UCSD-AML1 (cell line): ENCODE data around the gene GRIN2A.

Experiments used
- DNase-seq: peaks from one replicate; lab custom pipeline; 2025; ENCODE audit not compliant: unreplicated experiment; lab: John Stamatoyannopoulos, UW

The GRIN2A gene

DNA sequence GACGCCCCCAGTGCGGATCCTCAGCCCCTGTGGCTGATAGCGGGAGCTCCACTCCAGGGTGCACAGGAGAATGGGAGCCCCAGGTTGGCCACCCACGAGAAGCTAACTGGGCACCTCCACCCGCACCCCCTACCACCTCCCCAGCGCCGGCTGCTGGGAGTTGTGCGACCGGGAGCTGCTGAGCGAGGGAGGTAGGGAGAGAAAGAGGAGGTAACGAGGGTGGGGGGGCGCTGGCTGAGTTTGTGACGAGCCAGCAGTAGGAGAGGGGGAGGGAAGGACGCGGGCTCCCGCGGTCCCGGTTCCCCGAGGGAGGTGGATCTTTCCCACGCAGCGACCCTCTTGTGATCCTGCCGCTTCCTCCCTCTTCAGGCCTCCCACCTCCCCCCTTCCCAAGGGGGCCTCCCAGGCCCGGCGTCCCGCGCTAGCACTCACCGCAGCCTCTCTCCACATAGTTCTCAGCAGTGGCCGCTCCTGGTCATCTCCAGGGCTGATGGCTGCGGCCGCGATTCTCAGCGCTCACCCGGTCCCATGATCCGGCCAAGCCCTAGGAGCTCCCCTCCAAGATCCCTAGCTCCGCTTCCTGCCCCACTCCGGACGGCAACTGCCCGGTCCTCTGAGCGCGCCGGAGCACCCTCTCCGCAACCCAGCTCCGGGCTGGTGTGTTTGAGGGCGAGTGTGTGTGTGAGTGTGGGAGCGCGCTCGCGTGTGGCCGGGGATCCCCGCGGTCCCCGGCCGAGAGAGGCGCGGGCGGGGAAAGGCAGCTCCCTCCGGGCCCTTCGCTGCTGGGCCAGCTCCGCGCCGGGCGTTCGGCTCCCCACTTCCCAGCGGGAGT lies at the start of gene GRIN2A:
TSS of gene GRIN2A (minus strand) at position 207 of the 832 bp plus-strand sequence. CDS start 2,017 bp downstream, outside the sequence.
- DNase-seq: no peak

GRCh38 chr16:10231563-10231962 lies 49.3 kb upstream of the GRIN2A start:
- no peak for DNase-seq

DNA sequence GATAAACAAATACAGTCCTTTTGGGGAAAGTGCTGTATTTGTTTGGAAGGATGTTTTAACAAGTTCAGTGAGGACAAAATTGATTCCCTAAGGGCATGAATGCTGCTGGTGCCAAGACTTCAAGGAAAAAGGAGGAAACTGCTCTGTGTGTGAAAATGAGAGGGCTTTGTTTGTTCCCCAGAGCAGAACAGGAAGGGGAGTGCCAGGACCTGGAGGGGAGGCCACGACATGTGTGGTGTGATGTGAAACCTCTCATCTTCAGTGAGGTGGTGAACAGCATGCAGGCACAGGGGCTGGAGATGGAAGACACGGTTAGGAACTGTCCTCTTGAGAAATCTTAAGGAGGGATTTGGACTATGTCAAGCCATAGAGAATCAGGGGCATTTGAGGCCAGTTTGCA lies 46.6 kb upstream of the GRIN2A start:
- DNase-seq: no peak

- DNase-seq: no peak
Measured at GRCh38 chr16:10226987-10227306, 44.7 kb upstream of the GRIN2A start.

- DNase-seq: no peak
Measured at GRCh38 chr16:10226141-10226986, 44.1 kb upstream of the GRIN2A start.

DNA sequence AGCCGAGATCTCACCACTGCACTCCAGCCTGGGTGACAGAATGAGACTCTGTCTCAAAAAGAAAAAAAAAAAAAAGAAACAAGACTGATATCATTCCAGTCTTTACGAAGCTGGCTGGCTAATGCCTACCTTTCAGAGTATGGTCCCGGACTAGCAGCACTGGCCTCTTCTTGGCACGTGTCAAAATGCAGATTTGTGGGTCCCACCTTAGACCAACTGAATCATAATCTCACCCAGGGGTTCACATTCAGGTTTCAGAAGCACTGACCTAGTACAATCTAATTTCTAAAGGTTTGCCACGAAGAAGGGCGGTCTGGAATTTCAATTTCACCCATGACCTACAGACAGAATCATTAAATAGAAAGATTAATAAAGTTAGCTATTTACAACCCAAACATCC lies 43.4 kb upstream of the GRIN2A start:
- DNase-seq: no peak

GRCh38 chr16:10224850-10225249 lies 42.6 kb upstream of the GRIN2A start:
- DNase-seq: no peak

- no peak for DNase-seq
Measured at GRCh38 chr16:10220942-10221341, 38.7 kb upstream of the GRIN2A start.

- DNase-seq: no peak
Measured at GRCh38 chr16:10219742-10220141, 37.5 kb upstream of the GRIN2A start.

DNA sequence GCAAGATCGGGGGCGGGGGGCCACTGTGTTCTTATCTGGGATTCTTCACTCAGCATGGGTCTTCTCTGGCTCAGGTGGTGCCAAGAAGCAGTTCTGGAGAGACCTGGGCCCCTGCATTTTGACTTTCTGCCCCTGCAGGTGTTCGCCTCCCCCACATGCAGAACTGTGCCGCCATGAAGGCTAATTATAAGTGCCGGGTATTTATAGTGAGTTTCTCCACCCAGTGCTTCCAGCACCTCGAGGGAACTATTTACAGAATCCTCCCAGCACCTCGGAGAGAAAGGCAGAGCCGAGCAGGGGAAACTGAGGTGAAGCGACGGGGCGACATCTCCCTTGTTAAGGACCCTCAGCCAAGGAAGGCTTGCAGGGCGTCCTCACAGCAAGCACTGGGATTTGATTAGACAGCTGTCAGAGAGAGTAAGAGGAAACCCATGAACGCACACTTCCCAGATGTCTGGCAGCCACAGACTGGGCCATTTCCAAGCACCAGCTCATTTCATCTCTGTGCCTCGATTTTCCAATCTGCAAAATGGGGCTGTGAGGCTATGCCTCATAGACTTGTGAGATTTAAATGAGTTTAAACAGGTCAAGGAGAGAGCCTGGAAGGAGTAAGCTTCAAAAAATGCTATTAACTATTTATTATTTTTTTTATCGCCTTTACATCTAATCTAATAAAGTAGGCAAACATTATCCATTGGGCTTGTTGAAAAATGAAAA lies 36.4 kb upstream of the GRIN2A start:
- no peak for DNase-seq

DNA sequence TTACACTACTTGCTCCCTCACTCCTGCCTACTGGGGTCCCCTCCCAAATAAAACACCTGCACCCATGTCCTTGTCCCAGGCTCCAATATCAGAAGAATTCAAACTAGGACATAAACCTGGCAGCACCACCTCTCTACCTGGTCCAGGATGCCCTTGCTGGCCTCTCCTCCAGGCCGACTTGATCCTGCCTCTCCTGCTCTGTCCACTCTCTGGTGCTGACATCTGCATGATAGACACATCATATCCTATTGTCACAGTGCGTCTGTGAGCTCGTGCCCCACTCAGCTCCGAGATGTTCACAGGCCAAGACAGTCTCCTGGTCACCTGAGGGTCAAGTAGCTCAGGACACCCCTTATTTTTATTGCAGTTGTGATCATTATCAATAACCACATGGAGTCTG lies 31.5 kb upstream of the GRIN2A start:
- no peak for DNase-seq

- DNase-seq: no peak
Measured at GRCh38 chr16:10210944-10211343, 28.7 kb upstream of the GRIN2A start.

GRCh38 chr16:10206865-10207264 lies 24.6 kb upstream of the GRIN2A start:
- DNase-seq: no peak

- DNase-seq: no peak
Measured at GRCh38 chr16:10206215-10206614, 24.0 kb upstream of the GRIN2A start.

- DNase-seq: no peak
Measured at GRCh38 chr16:10205688-10206087, 23.5 kb upstream of the GRIN2A start.

- no peak for DNase-seq
Measured at GRCh38 chr16:10202649-10203048, 20.4 kb upstream of the GRIN2A start.

GRCh38 chr16:10200637-10201586 lies 18.7 kb upstream of the GRIN2A start:
- no peak for DNase-seq

- no peak for DNase-seq
Measured at GRCh38 chr16:10196999-10197398, 14.8 kb upstream of the GRIN2A start.

GRCh38 chr16:10191096-10191495 lies 8.9 kb upstream of the GRIN2A start:
- DNase-seq: no peak

DNA sequence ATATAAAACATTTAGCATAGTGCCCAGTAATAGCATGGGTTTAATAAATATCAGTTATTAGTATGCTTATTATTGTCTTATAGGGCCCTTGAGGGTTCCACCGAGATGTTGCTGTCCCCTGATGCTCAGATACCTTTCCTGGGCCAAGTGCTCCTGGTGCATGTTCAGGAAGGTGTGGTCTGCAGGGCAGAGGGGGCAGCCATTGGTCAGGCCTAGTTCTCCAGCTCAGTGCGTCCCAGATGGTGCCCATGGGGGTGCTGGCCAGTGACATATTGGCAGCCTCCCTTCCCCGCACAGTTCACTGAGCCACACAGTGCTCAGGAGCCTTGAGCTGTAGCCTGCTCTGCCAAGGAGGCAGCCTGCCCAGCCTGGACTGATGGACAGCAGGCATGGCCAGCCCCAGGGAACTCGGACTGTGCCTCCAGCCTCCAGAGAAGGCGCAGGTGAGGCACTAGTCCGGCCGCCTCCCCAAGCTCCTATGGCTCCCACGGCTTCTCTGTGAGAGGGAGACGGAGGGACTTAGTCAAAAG lies 7.7 kb upstream of the GRIN2A start:
- DNase-seq: no peak
